Measurements from ENCODE around the gene JAGN1. TPM values are rescaled to one million over a fixed set of nuclear protein-coding genes. Genes with fewer than 3 reads are reported as not detected.
A peak's percentile ranks its signal among the peaks of the same experiment; 100 is the strongest.

The JAGN1 gene
- total and polyA plus RNA-seq, 2 of the 8 experiments (the other 6 are each of a cell fraction or from before 2014, with no cell fraction given) = 26.9 to 51.6 TPM

GRCh38 chr3:9917820-9918219, 27.4 kb downstream of the JAGN1 start:
- H4K91ac ChIP-seq (replicated peaks; ENCODE audit: insufficient read length, low read length) = no peak overlapping the region
- H3K56ac ChIP-seq (replicated peaks; ENCODE audit: insufficient read length, low read depth, low read length) = no peak overlapping the region
- FAIRE-seq = no peak
- no peak overlapping the region for H2BK12ac ChIP-seq (ENCODE audit: low read depth, low read length)
- H3K79me2 ChIP-seq (ENCODE audit: control insufficient read depth in 1 of 2, insufficient read depth in 2 of 2, low read length in 2 of 2) = no peaks in the 10 kb centered on the region
- no peaks in the 10 kb centered on the region for H3K79me1 ChIP-seq (ENCODE audit: low read depth, low read length)
- peaks cover 0 to 18% (median 10%) of the 10 kb centered on the region in 4 experiments; a peak in 5 of 7 replicates for H3K27me3 ChIP-seq (replicated peaks in 1 of 4; ENCODE audit: control insufficient read depth in 3 of 4, extremely low read depth in 1 of 4, insufficient read depth in 3 of 4, low read length in 3 of 4)
- H3K4me3 ChIP-seq (ENCODE audit: extremely low read depth in 1 of 4, insufficient read depth in 2 of 4, low read depth in 3 of 4, low read length in 4 of 4) = no peak overlapping the region
- no peak overlapping the region for H3K14ac ChIP-seq (ENCODE audit: insufficient read length)
- no peak for DNase-seq (ENCODE audit: low read depth in 1 of 2, low spot score in 2 of 2)
- peaks cover 10% of the 10 kb centered on the region; the same call in 1 of the 2 replicates for H3K23me2 ChIP-seq (ENCODE audit: low read depth, low read length)
- peak overlapping the region; percentile 77; the same call in 1 of the 2 replicates for H2AK5ac ChIP-seq (ENCODE audit: low read depth, low read length)
- H4K8ac ChIP-seq (ENCODE audit: extremely low read depth, insufficient read depth, low read length) = no peak overlapping the region; the same call in 1 of the 2 replicates
- no peak overlapping the region for H2BK120ac ChIP-seq (replicated peaks; ENCODE audit: low read depth, low read length)
- H4K5ac ChIP-seq (ENCODE audit: insufficient read length, low read depth, low read length) = no peak overlapping the region
- no peak overlapping the region for H3K23ac ChIP-seq (ENCODE audit: insufficient read length)
- H3K4me1 ChIP-seq (replicated peaks in 1 of 4; ENCODE audit: control insufficient read depth in 3 of 4, insufficient read depth in 4 of 4, low read length in 3 of 4) = peaks cover 0 to 20% (median 17%) of the 10 kb centered on the region in 4 experiments; a peak in 6 of 7 replicates
- no peak overlapping the region for H3K18ac ChIP-seq (ENCODE audit: extremely low read depth, low read length)
- WGBS, 2 experiments (ENCODE audit: extremely low coverage in 1 of 2, insufficient coverage in 1 of 2, insufficient read length in 1 of 2, insufficient replicate concordance in 2 of 2, low coverage in 1 of 2, low lambda C conversion rate in 2 of 2, missing lambda C conversion rate in 1 of 2) = 99% methylated on average over 10 of the region's 10 CpGs; no CpG with 5 or more reads in 1 of the 2 experiments
- POLR2A ChIA-PET (ENCODE audit: partially characterized antibody) = interaction anchor here (0.8 to 1.3 kb wide), 4 partner anchors 11 to 26 kb away, joined by 3 to 4 read pairs (median 4); no protein-coding TSS in a partner anchor
- no peaks in the 10 kb centered on the region for H3K36me3 ChIP-seq (ENCODE audit: control insufficient read depth in 2 of 4, insufficient read depth in 4 of 4, low read length in 3 of 4)
- no peaks in the 10 kb centered on the region for H4K20me1 ChIP-seq (replicated peaks in 1 of 2; ENCODE audit: control insufficient read depth in 1 of 2, insufficient read depth in 2 of 2, low read length in 2 of 2)
- H2BK20ac ChIP-seq (ENCODE audit: low read length) = no peak overlapping the region
- H3K27ac ChIP-seq (ENCODE audit: low read depth, low read length) = no peak overlapping the region
- H3K4ac ChIP-seq (replicated peaks; ENCODE audit: insufficient read length, low read depth, low read length) = peak overlapping the region; percentile 58
- no peak for TF ChIP-seq CBX5 (IDR thresholded peaks at IDR 0.05; ENCODE audit: low read depth, low read length)
- TF ChIP-seq EP300 (IDR thresholded peaks at IDR 0.05; ENCODE audit: borderline replicate concordance in 1 of 2, low read depth in 2 of 2, low read length in 2 of 2) = no peak
- no peak for TF ChIP-seq CHD2 (IDR thresholded peaks at IDR 0.05; ENCODE audit: low read length)
- TF ChIP-seq RXRA (IDR thresholded peaks at IDR 0.05; ENCODE audit: insufficient read depth, low read depth, low read length) = no peak
- TF ChIP-seq TCF12 (IDR thresholded peaks at IDR 0.05; ENCODE audit: low read depth, low read length) = no peak
- no peak for TF ChIP-seq EGR1 (IDR thresholded peaks at IDR 0.05; ENCODE audit: borderline replicate concordance, low read depth, low read length)
- TF ChIP-seq JUND (IDR thresholded peaks at IDR 0.05; ENCODE audit: low read length) = no peak
- no peak for TF ChIP-seq RNF2 (IDR thresholded peaks at IDR 0.05; ENCODE audit: borderline replicate concordance, low read depth, low read length, missing control alignments, poor library complexity, severe bottlenecking)
- no peak for TF ChIP-seq CEBPB (IDR thresholded peaks at IDR 0.05; ENCODE audit: low read depth, low read length)
- no peak for TF ChIP-seq BRCA1 (IDR thresholded peaks at IDR 0.05; ENCODE audit: low read depth, low read length)
- TF ChIP-seq TEAD4 (IDR thresholded peaks at IDR 0.05; ENCODE audit: low read depth, low read length) = no peak
- CTCF ChIA-PET (ENCODE audit: partially characterized antibody) = interaction anchor here (0.6 to 9.1 kb wide), 5 partner anchors 13 to 90 kb away, joined by 3 to 76 read pairs (median 3); partner anchors contain the start of genes CRELD1 and IL17RE
- no peaks in the 10 kb centered on the region for H3K9me3 ChIP-seq (ENCODE audit: insufficient read depth in 2 of 2, low read depth in 1 of 2, low read length in 1 of 2)
- H2BK15ac ChIP-seq (ENCODE audit: low read length) = no peak overlapping the region; the same call in 1 of the 2 replicates
- peak overlapping the region in 1 of 2 experiments; percentile 74; a peak in 1 of 4 replicates for H3K4me2 ChIP-seq (ENCODE audit: insufficient read depth in 1 of 2, low read depth in 2 of 2, low read length in 2 of 2)
- H3K9ac ChIP-seq (replicated peaks in 1 of 4; ENCODE audit: extremely low read depth in 1 of 4, low read depth in 3 of 4, low read length in 3 of 4) = no peak overlapping the region
- H2BK5ac ChIP-seq (ENCODE audit: low read depth, low read length) = no peak overlapping the region
- no peak overlapping the region for H2AFZ ChIP-seq (ENCODE audit: low read length)
